HEK293 (cell line): Measurements from ENCODE around the gene GRM4.

ENCODE experiments used
- EGR2 ChIP-seq: fragments of 450-650 bp; formaldehyde crosslinking; IDR thresholded peaks from 2 replicates; pipeline ENCODE4 v1.5.1; 2016; ENCODE audit warnings: low read depth, missing biosample characterization, missing genetic modification characterization
- GLI2 ChIP-seq: fragments of 450-650 bp; formaldehyde crosslinking; IDR thresholded peaks from 2 replicates; pipeline ENCODE4; 2017; ENCODE audit warnings: missing biosample characterization, missing genetic modification characterization, low read depth, borderline replicate concordance
- GLI4 ChIP-seq: fragments of 450-650 bp; formaldehyde crosslinking; IDR thresholded peaks from 2 replicates; pipeline ENCODE4 v1.5.1; 2016; ENCODE audit warnings: missing biosample characterization, missing genetic modification characterization
- HOXD13 ChIP-seq: sonication (generic); formaldehyde crosslinking; IDR thresholded peaks from 2 replicates; pipeline ENCODE4 v1.8.0; 2022; ENCODE audit warnings: missing genetic modification reagents, borderline replicate concordance
- IKZF3 ChIP-seq: fragments of 450-650 bp; IDR thresholded peaks from 2 replicates; pipeline ENCODE4 v1.5.0; 2018; ENCODE audit warnings: missing biosample characterization, mild to moderate bottlenecking, missing genetic modification characterization, moderate library complexity
- KLF16 ChIP-seq: fragments of 450-650 bp; formaldehyde crosslinking; IDR thresholded peaks from 2 replicates; pipeline ENCODE4 v1.5.1; 2017; ENCODE audit warnings: missing biosample characterization, missing genetic modification characterization
- KLF7 ChIP-seq: fragments of 450-650 bp; formaldehyde crosslinking; IDR thresholded peaks from 2 replicates; pipeline ENCODE4 v1.5.1; 2016; ENCODE audit warnings: missing biosample characterization, missing genetic modification characterization, borderline replicate concordance
- KLF9 ChIP-seq: fragments of 450-650 bp; formaldehyde crosslinking; IDR thresholded peaks from 2 replicates; pipeline ENCODE4 v1.5.1; 2016; ENCODE audit warnings: missing biosample characterization, missing genetic modification characterization, low read depth
- MEIS1 ChIP-seq: sonication (generic); formaldehyde crosslinking; IDR thresholded peaks from 2 replicates; pipeline ENCODE4 v1.8.1; 2022; ENCODE audit warnings: missing genetic modification reagents, mild to moderate bottlenecking, borderline replicate concordance
- RBAK ChIP-seq: fragments of 450-650 bp; formaldehyde crosslinking; IDR thresholded peaks from 2 replicates; pipeline ENCODE4 v1.5.1; 2016; ENCODE audit warnings: missing biosample characterization, missing genetic modification characterization
- YY1 ChIP-seq: fragments of 450-650 bp; formaldehyde crosslinking; IDR thresholded peaks from 2 replicates; pipeline ENCODE4 v1.5.1; 2018; ENCODE audit warnings: missing biosample characterization, missing genetic modification characterization
- YY2 ChIP-seq: fragments of 450-650 bp; formaldehyde crosslinking; IDR thresholded peaks from 2 replicates; pipeline ENCODE4 v1.5.1; 2016; ENCODE audit warnings: missing biosample characterization, missing genetic modification characterization
- ZBTB8A ChIP-seq: fragments of 450-650 bp; formaldehyde crosslinking; IDR thresholded peaks from 2 replicates; pipeline ENCODE4 v1.5.1; 2016; ENCODE audit warnings: missing biosample characterization, missing genetic modification characterization
- ZNF146 ChIP-seq: fragments of 450-650 bp; formaldehyde crosslinking; IDR thresholded peaks from 2 replicates; pipeline ENCODE4 v1.5.1; 2016; ENCODE audit warnings: missing biosample characterization, missing genetic modification characterization
- ZNF148 ChIP-seq: fragments of 450-650 bp; formaldehyde crosslinking; IDR thresholded peaks from 2 replicates; pipeline ENCODE4 v1.5.0; 2017; ENCODE audit warnings: missing biosample characterization, missing genetic modification characterization, borderline replicate concordance
- ZNF19 ChIP-seq: fragments of 450-650 bp; formaldehyde crosslinking; IDR thresholded peaks from 2 replicates; pipeline ENCODE4; 2016; ENCODE audit warnings: missing biosample characterization, missing genetic modification characterization, low read depth
- ZNF24 ChIP-seq: fragments of 450-650 bp; formaldehyde crosslinking; IDR thresholded peaks from 2 replicates; pipeline ENCODE4 v1.5.1; 2016; ENCODE audit warnings: missing biosample characterization, missing genetic modification characterization
- ZNF280C ChIP-seq: fragments of 450-650 bp; formaldehyde crosslinking; IDR thresholded peaks from 2 replicates; pipeline ENCODE4 v1.5.1; 2016; ENCODE audit warnings: missing biosample characterization, missing genetic modification characterization
- ZNF311 ChIP-seq: fragments of 450-650 bp; formaldehyde crosslinking; IDR thresholded peaks from 2 replicates; pipeline ENCODE4 v1.5.1; 2017; ENCODE audit warnings: missing biosample characterization, missing genetic modification characterization, borderline replicate concordance
- ZNF350 ChIP-seq: fragments of 450-650 bp; formaldehyde crosslinking; IDR thresholded peaks from 2 replicates; pipeline ENCODE4 v1.5.0; 2017; ENCODE audit warnings: missing biosample characterization, mild to moderate bottlenecking, missing genetic modification characterization
- ZNF391 ChIP-seq: fragments of 450-650 bp; formaldehyde crosslinking; IDR thresholded peaks from 2 replicates; pipeline ENCODE4 v1.5.1; 2016; ENCODE audit warnings: low read depth, missing biosample characterization, missing genetic modification characterization, borderline replicate concordance
- ZNF404 ChIP-seq: fragments of 450-650 bp; formaldehyde crosslinking; IDR thresholded peaks from 2 replicates; pipeline ENCODE4 v1.5.1; 2017; ENCODE audit warnings: missing biosample characterization, missing genetic modification characterization
- ZNF416 ChIP-seq: fragments of 450-650 bp; formaldehyde crosslinking; IDR thresholded peaks from 2 replicates; pipeline ENCODE4 v1.5.1; 2016; ENCODE audit warnings: missing biosample characterization, missing genetic modification characterization
- ZNF423 ChIP-seq: fragments of 450-650 bp; formaldehyde crosslinking; IDR thresholded peaks from 2 replicates; pipeline ENCODE4 v1.5.1; 2016; ENCODE audit warnings: missing biosample characterization, missing genetic modification characterization
- ZNF548 ChIP-seq: fragments of 450-650 bp; formaldehyde crosslinking; IDR thresholded peaks from 2 replicates; pipeline ENCODE4 v1.5.1; 2016; ENCODE audit warnings: missing biosample characterization, missing genetic modification characterization
- ZNF560 ChIP-seq: fragments of 450-650 bp; formaldehyde crosslinking; IDR thresholded peaks from 2 replicates; pipeline ENCODE4 v1.5.1; 2017; ENCODE audit warnings: missing biosample characterization, missing genetic modification characterization, borderline replicate concordance
- ZNF561 ChIP-seq: fragments of 450-650 bp; IDR thresholded peaks from 2 replicates; pipeline ENCODE4 v1.5.1; 2018; ENCODE audit warnings: missing biosample characterization, missing genetic modification characterization, borderline replicate concordance
- ZNF623 ChIP-seq: fragments of 450-650 bp; formaldehyde crosslinking; IDR thresholded peaks from 2 replicates; pipeline ENCODE4 v1.5.1; 2016; ENCODE audit warnings: missing biosample characterization, missing genetic modification characterization
- ZNF654 ChIP-seq: fragments of 450-650 bp; formaldehyde crosslinking; IDR thresholded peaks from 2 replicates; pipeline ENCODE4 v1.5.1; 2016; ENCODE audit warnings: low read depth, missing biosample characterization, missing genetic modification characterization
- ZSCAN23 ChIP-seq: fragments of 450-650 bp; formaldehyde crosslinking; IDR thresholded peaks from 2 replicates; pipeline ENCODE4 v1.5.1; 2016; ENCODE audit warnings: missing biosample characterization, missing genetic modification characterization
- TF ChIP-seq, protein P1 (sequence below): fragments of 450-650 bp; formaldehyde crosslinking; IDR thresholded peaks from 2 replicates; pipeline ENCODE4 v1.5.1; 2016; ENCODE audit warnings: missing biosample characterization, missing genetic modification characterization, borderline replicate concordance
- TF ChIP-seq, protein P2 (sequence below): fragments of 450-650 bp; formaldehyde crosslinking; optimal IDR thresholded peaks from 2 replicates; pipeline ENCODE3; 2016; ENCODE audit warnings: missing biosample characterization, mild to moderate bottlenecking, missing genetic modification characterization

GRM4 gene

DNA sequence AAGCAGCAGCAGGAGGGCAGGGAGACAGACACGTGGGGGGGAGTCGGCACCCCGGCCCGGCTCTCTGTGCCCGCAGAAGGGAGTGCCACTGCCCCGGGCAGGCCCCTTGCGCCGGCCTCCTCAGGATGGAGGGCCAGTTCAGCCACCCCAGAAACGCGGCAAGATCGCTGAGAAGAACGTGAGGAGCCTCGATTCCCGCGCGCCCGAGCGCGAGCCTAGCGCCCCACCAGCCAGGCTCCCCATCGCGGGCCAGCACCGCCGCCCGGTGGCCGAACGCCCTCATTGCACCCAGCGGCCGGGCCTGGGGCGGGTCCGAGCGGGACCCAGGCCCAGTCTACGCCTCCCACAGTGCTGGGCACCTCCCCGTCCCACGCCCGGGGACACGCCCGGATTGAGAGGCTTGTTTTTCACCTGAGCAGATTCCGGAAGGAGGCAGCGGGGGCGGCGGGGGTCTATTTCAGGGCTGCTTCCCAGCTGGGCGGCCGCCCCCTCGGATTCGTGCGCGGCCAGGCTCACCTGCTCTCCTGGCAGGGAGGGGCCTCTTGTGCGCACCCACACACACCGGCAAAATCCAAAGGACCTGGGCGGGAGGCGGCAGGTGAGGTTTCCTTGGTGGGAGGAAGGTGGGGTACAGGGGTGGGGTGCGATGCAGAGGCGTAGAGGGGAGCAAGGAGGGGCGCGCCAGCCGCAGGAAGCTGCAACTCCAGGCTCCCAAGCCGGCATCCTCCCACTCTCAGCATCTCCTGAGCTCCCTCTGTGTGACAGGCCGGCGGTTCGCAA is 9.0 kb upstream of the GRM4 start (continued):
- TF ChIP-seq ZBTB8A (tag by site-specific recombination) (peak; percentile 47), ZNF404 (tag by site-specific recombination) (no peak), ZNF416 (tag by site-specific recombination) (no peak), ZNF561 (tag by site-specific recombination) (peak; percentile 89; the same call in 1 of the 2 replicates), GLI2 (tag by site-specific recombination) (no peak), ZSCAN23 (no peak), EGR2 (tag by site-specific recombination) (peak; percentile 90), ZNF148 (no peak), ZNF280C (no peak), KLF7 (tag by site-specific recombination) (no peak), ZNF311 (tag by site-specific recombination) (no peak), ZNF423 (no peak), ZNF391 (tag by site-specific recombination) (no peak), HOXD13 (CRISPR knock-in tag) (no peak), ZNF560 (tag by site-specific recombination) (no peak), ZNF623 (tag by site-specific recombination) (no peak), KLF9 (tag by site-specific recombination) (no peak), ZNF654 (tag by site-specific recombination) (peak; percentile 70), ZNF350 (tag by site-specific recombination) (no peak), ZNF548 (tag by site-specific recombination) (no peak), ZNF146 (tag by site-specific recombination) (no peak), RBAK (no peak), YY2 (tag by site-specific recombination) (no peak), KLF16 (no peak), ZNF24 (tag by site-specific recombination) (no peak), ZNF19 (tag by site-specific recombination) (no peak), MEIS1 (CRISPR knock-in tag) (no peak), YY1 (tag by site-specific recombination) (no peak), GLI4 (tag by site-specific recombination) (0 out of 2 replicates have a peak, but pooled peaks have one; percentile 15), IKZF3 (tag by site-specific recombination) (no peak)
- TF ChIP-seq, protein P1, sequence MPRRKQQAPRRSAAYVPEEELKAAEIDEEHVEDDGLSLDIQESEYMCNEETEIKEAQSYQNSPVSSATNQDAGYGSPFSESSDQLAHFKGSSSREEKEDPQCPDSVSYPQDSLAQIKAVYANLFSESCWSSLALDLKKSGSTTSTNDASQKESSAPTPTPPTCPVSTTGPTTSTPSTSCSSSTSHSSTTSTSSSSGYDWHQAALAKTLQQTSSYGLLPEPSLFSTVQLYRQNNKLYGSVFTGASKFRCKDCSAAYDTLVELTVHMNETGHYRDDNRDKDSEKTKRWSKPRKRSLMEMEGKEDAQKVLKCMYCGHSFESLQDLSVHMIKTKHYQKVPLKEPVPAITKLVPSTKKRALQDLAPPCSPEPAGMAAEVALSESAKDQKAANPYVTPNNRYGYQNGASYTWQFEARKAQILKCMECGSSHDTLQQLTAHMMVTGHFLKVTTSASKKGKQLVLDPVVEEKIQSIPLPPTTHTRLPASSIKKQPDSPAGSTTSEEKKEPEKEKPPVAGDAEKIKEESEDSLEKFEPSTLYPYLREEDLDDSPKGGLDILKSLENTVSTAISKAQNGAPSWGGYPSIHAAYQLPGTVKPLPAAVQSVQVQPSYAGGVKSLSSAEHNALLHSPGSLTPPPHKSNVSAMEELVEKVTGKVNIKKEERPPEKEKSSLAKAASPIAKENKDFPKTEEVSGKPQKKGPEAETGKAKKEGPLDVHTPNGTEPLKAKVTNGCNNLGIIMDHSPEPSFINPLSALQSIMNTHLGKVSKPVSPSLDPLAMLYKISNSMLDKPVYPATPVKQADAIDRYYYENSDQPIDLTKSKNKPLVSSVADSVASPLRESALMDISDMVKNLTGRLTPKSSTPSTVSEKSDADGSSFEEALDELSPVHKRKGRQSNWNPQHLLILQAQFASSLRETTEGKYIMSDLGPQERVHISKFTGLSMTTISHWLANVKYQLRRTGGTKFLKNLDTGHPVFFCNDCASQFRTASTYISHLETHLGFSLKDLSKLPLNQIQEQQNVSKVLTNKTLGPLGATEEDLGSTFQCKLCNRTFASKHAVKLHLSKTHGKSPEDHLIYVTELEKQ (tag by site-specific recombination): no peak
- TF ChIP-seq, protein P2, sequence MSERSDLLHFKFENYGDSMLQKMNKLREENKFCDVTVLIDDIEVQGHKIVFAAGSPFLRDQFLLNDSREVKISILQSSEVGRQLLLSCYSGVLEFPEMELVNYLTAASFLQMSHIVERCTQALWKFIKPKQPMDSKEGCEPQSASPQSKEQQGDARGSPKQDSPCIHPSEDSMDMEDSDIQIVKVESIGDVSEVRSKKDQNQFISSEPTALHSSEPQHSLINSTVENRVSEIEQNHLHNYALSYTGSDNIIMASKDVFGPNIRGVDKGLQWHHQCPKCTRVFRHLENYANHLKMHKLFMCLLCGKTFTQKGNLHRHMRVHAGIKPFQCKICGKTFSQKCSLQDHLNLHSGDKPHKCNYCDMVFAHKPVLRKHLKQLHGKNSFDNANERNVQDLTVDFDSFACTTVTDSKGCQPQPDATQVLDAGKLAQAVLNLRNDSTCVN: peak; percentile 81
